Measurements from ENCODE around the gene CHMP3.

DNA sequence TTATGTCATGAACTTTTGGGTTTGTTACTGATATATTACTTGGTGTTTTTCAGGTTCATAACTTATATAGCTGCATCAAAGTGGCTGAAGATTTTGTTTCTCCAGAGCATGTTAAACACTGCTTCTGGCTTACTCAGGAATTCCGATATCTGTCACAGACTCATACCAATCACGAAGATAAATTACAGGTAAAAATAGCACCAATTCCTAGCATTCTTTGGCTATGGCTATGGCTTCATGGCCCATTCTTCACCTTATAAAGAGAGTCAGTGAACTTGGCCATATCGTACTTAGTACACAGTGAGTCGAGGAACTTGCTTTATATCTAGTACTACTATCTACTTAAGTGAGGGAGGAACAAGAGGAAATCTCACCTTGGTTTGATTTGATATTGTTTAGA lies 72.2 kb downstream of the CHMP3 start:
- TF ChIP-seq RAD21 (IDR thresholded peaks at IDR 0.05; ENCODE audit: low read depth) (no peak), FOXM1 (IDR thresholded peaks at IDR 0.05; ENCODE audit: borderline replicate concordance, low read depth) (no peak), EP300 (IDR thresholded peaks at IDR 0.05; ENCODE audit: borderline replicate concordance) (no peak)

All from Ishikawa (cell line).